GM12878 (cell line): ENCODE results near the gene DQX1. TPM values are rescaled to one million over a fixed set of nuclear protein-coding genes. Genes with fewer than 3 reads are reported as not detected.

ENCODE experiments used
- ATAC-seq: fragments of 200-7000 bp; cut with Tn5 transposase; 3 replicates; pipeline ENCODE4 v1.9.1; 2020; ENCODE audit warnings: mild to moderate bottlenecking, moderate library complexity
- BruUV-seq: library from RNA; stranded (reverse); fragments of 400-500 nt; replicated peaks from 2 replicates; lab custom pipeline; 2021; lab: Mats Ljungman, UMichigan
- CTCF ChIA-PET: fragments of 300-600 bp; sonication (Branson Sonifier 250); formaldehyde crosslinking; extraction: SDS; loops from one replicate; lab custom pipeline; 2021; ENCODE audit warnings: inconsistent platforms; lab: Yijun Ruan, JAX
- POLR2A ChIA-PET: fragments of 350-600 bp; formaldehyde crosslinking; extraction: SDS; loops from one replicate; lab custom pipeline; 2021; ENCODE audit warnings: inconsistent platforms; lab: Charles Lee
- RAD21 ChIA-PET: fragments of 300-600 bp; sonication (Branson Sonifier 250); formaldehyde crosslinking; loops from one replicate; lab custom pipeline; 2023; ENCODE audit warnings: antibody characterized with exemption; ENCODE audit not compliant: unreplicated experiment; lab: Charles Lee
- SMC1A ChIA-PET: fragments of 300-600 bp; sonication (Branson Sonifier 250); formaldehyde crosslinking; loops from one replicate; lab custom pipeline; 2023; ENCODE audit not compliant: unreplicated experiment, uncharacterized antibody; lab: Charles Lee
- DNase-seq: peaks from one replicate; pipeline ENCODE4 v3.0.0-alpha.2; 2011; ENCODE audit warnings: low read depth, low spot score
- FAIRE-seq: peaks from 3 replicates; lab custom pipeline; 2011; peaks lifted over from hg19 to GRCh38; lab: Jason Lieb, UNC
- H2AFZ ChIP-seq: 2 replicates; pipeline ENCODE4 v1.6.0; 2011; ENCODE audit warnings: low read depth, low read length, control low read depth; ENCODE audit not compliant: control insufficient read depth
- H3K27ac ChIP-seq: 2 replicates; pipeline ENCODE4 v1.5.1; 2011; ENCODE audit warnings: control low read depth; ENCODE audit not compliant: control insufficient read depth, insufficient read depth
- H3K27me3 ChIP-seq, 2 experiments: replicated peaks in 1 of 2; 2 replicates each; pipeline versions ENCODE4 v1.6.0 to v1.6.1; 2011; ENCODE audit warnings: low read length in 1 of 2; ENCODE audit not compliant: control insufficient read depth in 2 of 2, insufficient read depth in 2 of 2
- H3K36me3 ChIP-seq, 2 experiments: 2 replicates each; pipeline ENCODE4 v1.5.1; 2011; ENCODE audit warnings: low read length in 1 of 2; ENCODE audit not compliant: control insufficient read depth in 2 of 2, insufficient read depth in 2 of 2
- H3K4me1 ChIP-seq: 2 replicates; pipeline ENCODE4 v1.6.1; 2011; ENCODE audit warnings: mild to moderate bottlenecking, low read length, moderate library complexity, mixed read lengths; ENCODE audit not compliant: control insufficient read depth, insufficient read depth
- H3K4me2 ChIP-seq: 2 replicates; pipeline ENCODE4 v1.6.0; 2011; ENCODE audit warnings: control low read depth; ENCODE audit not compliant: control insufficient read depth, insufficient read depth
- H3K4me3 ChIP-seq: fragments of 200-600 bp; sonication (generic); 2 replicates; pipeline ENCODE4 v1.5.1; 2016
- H3K79me2 ChIP-seq: 2 replicates; pipeline ENCODE4 v1.6.0; 2011; ENCODE audit warnings: low read length; ENCODE audit not compliant: control insufficient read depth, insufficient read depth
- H3K9ac ChIP-seq: 2 replicates; pipeline ENCODE4 v1.8.0; 2011; ENCODE audit warnings: low read length, control low read depth, mixed read lengths; ENCODE audit not compliant: control insufficient read depth, insufficient read depth
- H3K9me3 ChIP-seq: replicated peaks from 3 replicates; pipeline ENCODE4 v1.5.1; 2011; ENCODE audit warnings: mild to moderate bottlenecking, low read length; ENCODE audit not compliant: control insufficient read depth, insufficient read depth
- H4K20me1 ChIP-seq: 2 replicates; pipeline ENCODE4 v1.6.0; 2011; ENCODE audit not compliant: control insufficient read depth, insufficient read depth
- BCL11A ChIP-seq: IDR thresholded peaks from 2 replicates; pipeline ENCODE4 v1.6.1; 2011; ENCODE audit warnings: low read depth, low read length
- BCLAF1 ChIP-seq: fragments of 450-650 bp; IDR thresholded peaks from 2 replicates; pipeline ENCODE4 v1.6.1; 2017; ENCODE audit warnings: antibody characterized with exemption, mild to moderate bottlenecking, moderate library complexity
- CEBPB ChIP-seq, 2 experiments: fragments of 150-350 bp in 1 of 2; IDR thresholded peaks; 2 replicates each; pipeline ENCODE4 v1.6.1; 2012 to 2014; ENCODE audit warnings: low read depth in 2 of 2, low read length in 2 of 2, borderline replicate concordance in 1 of 2, inconsistent platforms in 1 of 2
- CREB1 ChIP-seq: IDR thresholded peaks from 2 replicates; pipeline ENCODE4 v1.6.1; 2012; ENCODE audit warnings: low read depth, mild to moderate bottlenecking, inconsistent platforms
- EED ChIP-seq: sonication (generic); IDR thresholded peaks from 2 replicates; pipeline ENCODE4 v1.6.1; 2016; ENCODE audit warnings: antibody characterized with exemption, low read depth
- ETV6 ChIP-seq, 2 experiments: fragments of 450-650 bp in 1 of 2; IDR thresholded peaks in 1 of 2; conservative IDR thresholded peaks in 1 of 2; 2 replicates each; pipeline ENCODE4 v1.6.1; 2014; ENCODE audit warnings: antibody characterized with exemption in 1 of 2, borderline replicate concordance in 1 of 2, low read depth in 1 of 2, mild to moderate bottlenecking in 1 of 2, moderate library complexity in 1 of 2
- FOS ChIP-seq: IDR thresholded peaks from 3 replicates; pipeline ENCODE4 v1.6.1; 2011; ENCODE audit warnings: borderline replicate concordance; ENCODE audit not compliant: insufficient read length; ENCODE audit errors: extremely low read depth
- FOXM1 ChIP-seq: IDR thresholded peaks from 2 replicates; pipeline ENCODE4 v1.6.1; 2012; ENCODE audit warnings: low read depth, mild to moderate bottlenecking, inconsistent platforms, low read length, moderate library complexity
- KAT2A ChIP-seq: conservative IDR thresholded peaks from 2 replicates; pipeline ENCODE4 v1.6.1; 2011; ENCODE audit warnings: low read depth, low read length; ENCODE audit not compliant: control insufficient read depth
- MAX ChIP-seq: IDR thresholded peaks from 2 replicates; pipeline ENCODE4 v1.6.1; 2012; ENCODE audit warnings: low read depth, low read length, improper control_type of control experiment
- POU2F2 ChIP-seq: IDR thresholded peaks from 3 replicates; pipeline ENCODE4 v1.6.1; 2011; ENCODE audit warnings: low read depth, mild to moderate bottlenecking, low read length, borderline replicate concordance
- SP1 ChIP-seq: IDR thresholded peaks from one replicate; pipeline ENCODE4 v1.6.1; 2011; ENCODE audit warnings: low read depth, low read length
- TBL1XR1 ChIP-seq: IDR thresholded peaks from 2 replicates; pipeline ENCODE4 v1.6.1; 2012; ENCODE audit warnings: low read depth, low read length, improper control_type of control experiment
- ZNF207 ChIP-seq: fragments of 450-650 bp; IDR thresholded peaks from 2 replicates; pipeline ENCODE4 v1.6.1; 2014; ENCODE audit warnings: antibody characterized with exemption, mild to moderate bottlenecking, borderline replicate concordance
- WGBS: methylation state at CpG from one replicate; pipeline ENCODE4 v1.1.6; 2016; ENCODE audit warnings: low lambda C conversion rate; ENCODE audit not compliant: insufficient replicate concordance, insufficient coverage; ENCODE audit errors: missing lambda C conversion rate; 5-methylcytosine and 5-hydroxymethylcytosine counted together
- in situ Hi-C: fragments of 300-500 bp; cut with MboI; formaldehyde crosslinking; loops from 9 replicates; pipeline ENCODE4 v1.14.3; 2018; ENCODE audit warnings: mixed read lengths
- intact Hi-C: fragments of 100-400 bp; cut with micrococcal nuclease; formaldehyde crosslinking; loops from one replicate; pipeline ENCODE4 v1.14.2; 2022; ENCODE audit not compliant: unreplicated experiment
- polyA plus RNA-seq, 11 experiments: library from polyadenylated mRNA; depleted of rRNA in 4 of 11; unstranded in 6 of 11; stranded (reverse) in 5 of 11; fragments of >200 nt; fragmentation: Nextera tagmentation in 4 of 11; fragmentation: Illumina TruSeq in 1 of 11; extraction: Ambion mirVana in 4 of 11; extraction: Trizol in 1 of 11; gene quantifications; 1 replicate in 1 of 11; 2 replicates in 10 of 11; pipeline versions ENCODE4 v1.2.1 to v1.2.3, GENCODE V29; 2011 to 2016; ENCODE audit warnings: inconsistent platforms in 2 of 11, missing spikeins in 2 of 11, low read depth in 1 of 11
- total RNA-seq, 4 experiments: library from RNA; depleted of rRNA in 3 of 4; stranded (reverse); fragments of >200 nt in 3 of 4; fragmentation: Illumina TruSeq in 1 of 4; extraction: Trizol in 1 of 4; gene quantifications; 2 replicates each; pipeline versions ENCODE4 v1.2.1 to v1.2.3, GENCODE V29; 2013 to 2021

The DQX1 gene
- total and polyA plus RNA-seq, 10 of the 15 experiments (the other 5 are each of a cell fraction or from before 2014, with no cell fraction given), result 0.34 to 2.1 (median 0.86) TPM

- Histone ChIP-seq H3K9ac (no peak overlapping the region), H3K4me1 (peaks cover 6% of the 10 kb centered on the region; the same call in 1 of the 2 replicates), H2AFZ (no peak overlapping the region)
- BruUV-seq, result no TSS peak
- ChIA-PET CTCF (interaction anchor here (0.6 to 19.4 kb wide), 4 partner anchors 12 to 234 kb away, joined by 3 to 280 read pairs (median 3); partner anchors contain the start of genes CCDC142, PCGF1 and TTC31), RAD21 (no interaction called here)
- WGBS, result 100% methylated on average over 1 of the region's 1 CpG
- TF ChIP-seq TBL1XR1, result no peak
- no peak for TF ChIP-seq CREB1
- no peak for TF ChIP-seq EED
- no peak for TF ChIP-seq CEBPB (IDR thresholded peaks at IDR 0.05; ENCODE audit: borderline replicate concordance in 1 of 2, low read depth in 2 of 2, low read length in 2 of 2)
- TF ChIP-seq FOXM1, result no peak
- no peak for TF ChIP-seq MAX
- no peak for TF ChIP-seq SP1
- TF ChIP-seq BCL11A, result no peak
- TF ChIP-seq ZNF207, result no peak
- TF ChIP-seq ETV6 (conservative IDR thresholded peaks at IDR 0.05 in 1 of 2, IDR thresholded peaks at IDR 0.05 in 1 of 2; ENCODE audit: borderline replicate concordance in 1 of 2, low read depth in 1 of 2), result no peak
- no peak for TF ChIP-seq BCLAF1
- TF ChIP-seq FOS, result no peak
- TF ChIP-seq POU2F2, result no peak
- TF ChIP-seq KAT2A, result no peak
- TF ChIP-seq, all 136 proteins: peak for 0
- H4K20me1 ChIP-seq, result no peaks in the 10 kb centered on the region
- no peaks in the 10 kb centered on the region for H3K79me2 ChIP-seq
- DNase-seq, result no peak
- FAIRE-seq, result no peak
- ATAC-seq, result no peak
- in situ Hi-C loops (no loop called here), intact Hi-C loops (no loop called here)
- no peaks in the 10 kb centered on the region for H3K9me3 ChIP-seq
- POLR2A ChIA-PET, result no interaction called here
- peaks cover 11 to 16% of the 10 kb centered on the region in 2 experiments; a peak in 3 of 4 replicates for H3K27me3 ChIP-seq
- no peak overlapping the region for H3K4me2 ChIP-seq
- H3K36me3 ChIP-seq, result peaks cover 12 to 13% of the 10 kb centered on the region in 2 experiments; a peak in 3 of 4 replicates
- SMC1A ChIA-PET, result interaction anchor here (1.0 kb wide), 1 partner anchor 37 kb away, joined by 3 read pairs; no protein-coding TSS in a partner anchor
- no peak overlapping the region for H3K4me3 ChIP-seq
- no peak overlapping the region for H3K27ac ChIP-seq
These were observed 30.6 kb downstream of the DQX1 start for GRCh38 chr2:74495440-74495839.
